GM18498 (cell line): ENCODE data around the gene SLCO3A1.

Source experiments
- ATAC-seq: cut with Tn5 transposase; IDR thresholded peaks from one replicate; pipeline ENCODE4 v1.9.1; 2021; ENCODE audit warnings: mild to moderate bottlenecking, moderate library complexity; ENCODE audit not compliant: unreplicated experiment

Gene SLCO3A1

DNA sequence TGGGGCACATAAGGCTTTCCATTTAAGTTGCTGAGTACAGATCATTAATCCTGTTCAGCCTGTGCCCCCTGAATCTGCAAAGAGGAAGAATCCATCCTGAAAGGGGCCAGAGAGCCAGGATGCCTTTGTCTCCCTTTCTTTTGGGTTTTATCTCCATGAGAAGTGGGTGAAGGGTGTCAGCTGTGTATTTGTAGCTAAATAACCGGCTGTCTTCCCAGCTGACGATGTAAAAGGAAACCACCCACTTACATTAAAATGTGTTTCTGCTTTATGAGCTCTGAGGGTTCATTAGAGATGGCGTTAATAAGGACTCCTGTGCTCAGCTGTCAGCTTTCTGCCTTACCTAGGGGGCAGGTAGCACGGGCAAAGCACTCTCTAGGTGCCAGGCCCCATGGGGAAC, 83.4 kb downstream of the SLCO3A1 start:
- ATAC-seq, result no peak

DNA sequence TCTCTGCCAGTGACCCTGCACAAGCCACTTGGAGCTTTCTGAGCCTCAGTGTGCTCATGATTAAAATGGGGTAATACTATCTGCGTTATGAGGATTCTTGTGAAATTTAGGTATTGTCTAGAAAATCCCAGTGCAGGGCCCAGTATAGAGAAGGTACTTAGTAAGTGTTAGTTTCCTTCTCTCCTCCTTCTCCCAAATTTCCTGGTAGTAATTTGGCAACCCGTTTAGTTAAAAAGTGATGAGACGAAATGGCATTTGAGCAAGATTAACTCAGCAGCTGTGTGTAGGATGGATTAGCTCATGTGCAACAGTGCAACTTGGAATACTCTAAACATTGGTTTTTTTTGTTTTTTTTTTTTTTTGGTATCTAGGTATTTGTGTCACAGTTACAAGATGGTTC, 84.6 kb downstream of the SLCO3A1 start:
- ATAC-seq, result no peak

DNA sequence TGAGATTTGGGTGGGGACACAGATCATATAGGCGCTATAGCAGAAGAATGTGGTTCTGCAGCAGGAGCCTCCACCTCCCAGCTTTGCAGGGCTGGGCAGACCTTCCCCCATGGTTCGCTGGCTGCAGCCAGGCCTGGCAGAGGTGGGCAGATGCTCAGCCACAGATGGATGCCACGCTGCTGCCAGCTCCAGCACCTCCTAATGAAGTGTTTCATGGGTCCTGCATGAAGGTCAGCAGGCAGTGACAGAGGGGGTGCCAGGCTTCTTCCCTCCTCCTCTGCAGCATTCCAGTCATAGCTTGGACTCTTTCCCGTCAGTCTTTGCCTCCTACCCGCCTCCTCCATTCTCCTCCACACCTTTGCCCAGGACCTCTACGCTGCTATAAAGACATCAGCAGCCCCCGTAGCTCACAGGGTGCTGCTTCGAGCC, 85.9 kb downstream of the SLCO3A1 start:
- no peak for ATAC-seq

DNA sequence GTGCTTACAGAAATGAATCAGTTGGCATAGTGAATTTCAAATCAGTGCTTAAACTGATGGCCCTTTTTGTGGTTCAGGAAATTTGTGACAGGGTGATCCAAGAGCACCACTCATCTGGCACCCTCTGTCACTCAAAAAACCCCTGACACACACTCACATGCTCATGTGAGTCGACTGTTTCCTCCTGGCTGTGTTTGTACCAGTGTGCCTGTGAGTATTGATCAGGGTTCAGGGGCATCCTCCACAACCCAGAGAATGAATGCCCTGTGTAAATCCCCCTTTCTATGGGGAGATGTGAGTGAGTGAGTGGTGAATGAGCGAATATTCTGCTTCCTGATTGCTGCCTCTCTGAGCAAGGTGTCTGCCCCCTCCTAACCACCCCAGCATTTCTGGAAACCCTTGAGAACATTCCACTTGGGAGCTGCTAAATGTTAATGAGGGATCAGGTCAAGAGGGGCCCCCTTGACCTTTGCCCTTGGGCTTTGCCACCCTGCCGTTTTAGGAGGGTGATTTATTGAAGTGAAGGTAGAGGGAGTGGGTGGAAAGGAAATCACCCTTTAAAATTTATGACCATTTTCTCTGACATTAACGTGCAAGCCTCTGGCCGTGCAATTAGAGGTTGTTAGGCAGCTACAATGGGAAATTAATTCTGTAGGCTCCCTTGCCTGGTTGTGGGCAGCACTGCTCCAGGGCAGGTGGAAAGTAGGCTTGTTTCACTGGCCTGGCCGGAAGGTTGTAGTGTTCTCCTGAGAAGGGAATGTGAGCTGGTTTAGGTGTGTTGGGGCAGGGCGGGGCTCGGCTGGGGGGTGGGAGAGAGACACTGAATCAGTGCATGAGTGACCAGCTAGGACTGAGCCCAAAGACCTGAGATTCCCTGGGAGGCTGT, 87.2 kb downstream of the SLCO3A1 start:
- ATAC-seq, result no peak

DNA sequence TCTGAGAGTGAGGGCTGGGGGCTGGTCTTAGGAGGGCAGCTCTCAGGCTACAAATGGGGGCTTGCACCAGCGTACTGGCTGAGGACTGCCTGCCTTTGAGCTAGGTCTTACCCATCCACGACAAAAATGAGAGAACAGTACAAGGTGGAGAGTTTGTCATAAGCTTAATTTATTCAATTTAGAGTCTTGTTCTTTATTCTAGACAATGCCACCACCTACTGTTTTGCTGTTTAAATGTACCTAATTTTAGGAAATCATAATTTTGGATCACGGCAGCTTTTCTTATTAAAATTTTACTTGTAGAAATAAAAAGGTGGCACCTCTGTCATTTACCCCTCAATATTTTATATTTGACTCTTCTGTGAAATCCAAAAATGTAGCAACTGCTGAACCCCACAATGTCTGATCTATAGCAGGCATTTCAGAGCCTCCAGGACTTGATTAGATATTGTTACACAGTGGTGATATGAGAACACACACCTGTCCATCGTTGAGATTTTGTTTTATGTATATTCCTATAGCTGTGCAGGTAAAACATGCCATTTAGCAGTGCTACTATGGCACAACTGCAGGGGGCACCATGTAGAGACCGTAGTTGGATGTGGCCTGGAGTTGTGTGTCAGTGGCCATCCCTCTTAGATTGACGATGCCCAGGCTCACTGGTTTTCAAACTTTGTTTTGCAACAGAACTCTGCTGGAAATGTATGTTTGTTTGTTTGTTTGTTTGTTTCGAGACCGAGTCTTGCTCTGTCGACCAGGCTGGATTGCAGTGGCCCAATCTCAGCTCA, 88.6 kb downstream of the SLCO3A1 start:
- no peak for ATAC-seq

DNA sequence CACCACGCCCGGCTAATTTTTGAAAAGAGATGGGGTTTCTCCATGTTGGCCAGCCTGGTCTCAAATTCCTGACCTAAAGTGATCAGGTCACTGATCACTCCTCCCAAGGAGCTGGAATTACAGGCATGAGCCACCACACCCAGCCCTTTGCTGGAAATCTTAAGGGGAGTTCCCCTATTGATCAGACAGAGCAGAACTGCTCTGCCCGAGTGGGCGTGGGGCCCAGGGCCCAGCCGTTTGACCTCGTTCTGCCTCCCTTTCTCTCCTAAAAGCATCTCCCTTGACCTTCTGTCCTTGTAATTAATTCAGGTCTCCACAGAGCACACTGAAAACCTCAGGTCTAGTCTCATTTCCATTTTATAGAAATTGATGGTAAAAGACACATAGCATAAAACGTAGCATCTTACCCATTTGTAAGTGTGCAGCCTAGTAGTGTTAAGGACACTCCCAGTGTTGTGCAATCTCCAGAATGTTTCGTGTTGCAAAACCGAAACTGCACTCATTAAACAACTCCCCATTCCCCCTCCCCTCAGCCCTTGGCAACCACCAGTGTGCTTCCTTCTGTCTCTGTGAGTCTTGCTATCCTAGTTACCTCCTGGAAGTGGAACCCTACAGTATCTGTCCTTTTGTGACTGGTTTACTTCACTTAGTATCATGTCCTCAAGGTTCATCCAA, 89.3 kb downstream of the SLCO3A1 start:
- peak; percentile 66 for ATAC-seq

DNA sequence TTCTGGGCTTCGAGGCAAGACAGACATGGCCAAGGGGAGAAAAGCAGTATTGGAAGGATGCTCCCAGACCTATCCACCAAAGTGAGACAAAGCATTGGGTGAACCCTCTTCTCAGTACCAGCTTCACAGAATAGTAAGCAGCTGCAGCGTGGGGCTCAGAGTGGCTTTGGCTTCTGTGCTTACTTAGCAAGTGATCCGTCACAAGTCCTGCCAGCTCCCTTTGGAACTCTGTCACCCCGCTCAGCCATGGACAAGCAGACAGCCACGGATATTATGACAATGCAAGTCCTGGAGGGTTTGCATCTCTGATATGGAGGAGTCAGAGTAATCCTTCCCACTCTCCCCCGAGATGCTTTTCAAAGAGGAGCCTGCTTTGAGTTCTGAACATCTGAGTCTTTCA, 90.8 kb downstream of the SLCO3A1 start:
- ATAC-seq, result no peak

DNA sequence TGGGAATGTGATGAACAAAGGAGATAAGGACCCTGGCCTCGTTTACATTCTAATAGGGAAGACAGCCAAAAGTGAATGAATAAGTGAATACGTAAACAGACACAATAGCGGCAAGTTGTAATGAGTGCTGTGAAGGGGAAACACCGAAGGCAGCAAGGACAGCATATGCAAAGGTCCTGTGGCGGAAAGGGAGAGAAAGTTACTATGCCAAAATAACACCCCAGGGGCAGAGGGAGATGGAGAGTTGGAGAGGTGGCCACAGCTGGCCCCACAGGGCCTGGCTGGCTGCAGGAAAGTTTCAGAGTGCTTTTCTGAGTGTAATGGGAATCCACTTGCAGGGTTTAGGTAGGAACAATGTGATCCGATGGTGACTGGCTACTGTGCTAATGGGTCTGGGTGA, 91.9 kb downstream of the SLCO3A1 start:
- no peak for ATAC-seq

DNA sequence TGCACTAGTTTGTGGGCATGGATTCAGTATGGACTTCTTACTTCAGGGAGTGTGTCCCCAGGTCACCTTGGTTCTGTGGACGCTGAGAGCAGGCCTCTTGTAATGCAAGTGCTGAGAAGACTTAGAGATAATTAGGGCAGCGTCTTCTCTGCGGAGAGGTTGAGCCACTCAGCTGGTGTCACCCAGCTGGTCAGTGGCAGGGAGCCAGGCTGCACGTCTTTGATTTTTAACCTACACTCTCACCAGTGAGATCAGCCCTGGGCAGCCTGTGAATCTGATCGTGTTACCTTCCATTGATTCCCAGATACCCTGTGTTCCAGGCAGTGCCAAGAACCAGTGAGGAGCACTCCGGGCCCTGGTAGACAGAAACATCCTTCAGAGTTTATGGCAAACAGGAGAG, 92.6 kb downstream of the SLCO3A1 start:
- ATAC-seq, result no peak

DNA sequence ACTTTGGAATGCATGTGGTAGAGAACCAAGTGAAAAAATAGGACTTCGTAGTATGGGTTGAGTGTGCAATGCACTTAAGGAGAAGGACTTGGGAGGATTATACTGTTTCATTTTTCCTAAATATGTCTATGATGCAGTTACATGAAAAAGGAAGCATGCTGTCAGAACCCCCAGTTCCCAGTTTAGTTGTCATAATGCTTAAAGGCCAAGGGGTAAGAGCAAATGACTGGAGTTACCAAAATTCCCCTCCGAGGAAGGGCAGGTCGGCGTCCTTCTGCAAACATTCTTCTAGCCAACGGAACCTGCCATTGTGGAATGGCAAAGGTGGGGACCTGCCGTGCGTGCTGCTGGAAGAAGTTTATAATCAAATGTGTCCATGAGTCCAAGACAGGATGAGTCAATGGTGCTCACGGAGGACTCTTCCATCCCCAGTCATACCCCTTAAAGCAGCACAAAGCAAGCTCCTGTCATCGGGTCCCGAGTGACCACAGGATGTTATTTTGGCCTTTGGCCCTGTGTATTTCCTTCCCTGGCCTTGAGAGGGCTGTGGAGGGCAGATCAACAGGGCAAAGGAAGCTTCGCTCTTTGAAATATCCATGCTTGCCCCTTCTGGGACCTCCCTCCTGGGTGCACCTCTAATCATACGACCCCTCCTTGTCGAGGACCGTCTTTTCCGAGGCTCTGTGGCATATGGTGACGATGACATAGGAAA, 93.2 kb downstream of the SLCO3A1 start:
- ATAC-seq, result no peak

DNA sequence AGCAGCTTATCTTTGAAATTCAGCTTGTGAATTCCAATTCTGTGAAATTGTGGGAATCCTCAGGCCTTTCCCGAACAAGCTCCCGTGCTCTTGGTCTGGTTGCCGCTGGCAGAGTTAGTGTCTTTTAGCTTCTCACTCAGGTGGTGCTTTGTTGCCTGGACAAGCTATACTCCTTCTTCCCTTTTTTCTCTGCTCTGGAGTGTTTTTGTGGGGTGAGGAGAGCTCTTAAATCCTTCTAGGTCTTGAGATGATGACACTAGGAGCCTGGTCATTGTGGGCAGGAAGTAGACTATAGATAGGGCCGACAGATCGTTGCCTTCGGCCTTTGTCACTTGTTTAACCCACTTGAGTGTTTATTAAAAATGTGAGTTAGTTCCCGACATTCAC, 93.8 kb downstream of the SLCO3A1 start:
- ATAC-seq, result no peak

DNA sequence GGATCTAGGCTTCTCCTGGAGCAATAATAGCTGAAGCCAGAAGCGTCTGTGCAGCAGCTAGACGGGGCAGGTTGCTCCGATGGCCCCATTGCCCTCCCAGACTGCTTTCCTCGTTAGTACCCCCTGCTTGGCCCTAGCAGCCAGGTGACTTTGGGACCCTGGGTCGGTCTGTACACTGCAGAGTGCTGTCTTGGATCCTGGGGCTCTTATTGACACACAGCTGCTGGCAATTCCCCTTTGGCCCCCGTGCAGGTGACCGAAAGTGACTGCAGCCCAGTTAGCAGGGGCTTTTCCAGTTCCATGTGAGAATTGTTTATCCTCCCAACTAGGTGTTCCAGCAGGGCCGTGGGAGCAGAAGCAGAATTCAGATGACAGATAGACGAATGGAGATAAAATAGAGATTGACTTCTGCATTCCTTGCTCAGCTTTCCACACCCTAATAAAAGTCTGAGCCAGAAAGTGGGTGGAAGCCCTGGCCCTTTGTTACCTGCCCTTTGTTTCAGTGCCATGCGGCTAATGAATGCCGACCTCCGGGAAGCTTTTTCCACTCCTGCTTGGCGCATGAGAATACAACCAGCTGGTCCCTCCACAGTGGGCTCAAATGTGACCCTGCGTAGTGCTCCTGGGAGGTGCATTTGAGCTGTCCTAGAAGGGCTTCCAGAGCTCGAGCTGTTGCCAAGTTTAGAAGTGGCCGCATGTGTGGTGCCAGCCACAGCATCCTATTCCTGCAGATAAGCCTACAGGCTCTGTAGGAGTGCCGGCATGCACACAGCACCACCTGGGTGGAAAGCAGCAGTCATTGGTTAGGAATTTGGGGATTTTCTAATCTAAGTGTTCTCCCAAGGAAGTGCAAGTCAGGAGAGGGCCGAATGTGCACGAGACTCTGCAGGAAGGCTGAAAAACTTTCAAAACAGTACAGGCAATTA, 94.4 kb downstream of the SLCO3A1 start:
- ATAC-seq, result no peak

DNA sequence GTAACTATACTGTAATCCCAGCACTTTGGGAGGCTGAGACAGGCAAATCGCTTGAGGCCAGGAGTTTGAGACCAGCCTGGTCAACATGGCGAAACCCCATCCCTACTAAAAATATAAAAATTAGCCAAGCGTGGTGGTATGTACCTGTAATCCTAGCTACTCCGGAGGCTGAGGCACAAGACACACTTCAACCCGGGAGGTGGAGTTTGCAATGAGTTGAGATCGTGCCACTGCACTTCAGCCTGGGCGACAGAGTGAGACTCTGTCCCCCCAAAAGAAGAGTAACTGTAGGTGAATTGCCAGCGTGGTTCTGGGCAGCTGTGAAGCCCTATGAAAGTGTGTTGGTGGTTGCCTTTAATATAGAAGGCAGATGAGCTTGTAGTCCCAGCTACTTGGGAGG, 95.9 kb downstream of the SLCO3A1 start:
- no peak for ATAC-seq

DNA sequence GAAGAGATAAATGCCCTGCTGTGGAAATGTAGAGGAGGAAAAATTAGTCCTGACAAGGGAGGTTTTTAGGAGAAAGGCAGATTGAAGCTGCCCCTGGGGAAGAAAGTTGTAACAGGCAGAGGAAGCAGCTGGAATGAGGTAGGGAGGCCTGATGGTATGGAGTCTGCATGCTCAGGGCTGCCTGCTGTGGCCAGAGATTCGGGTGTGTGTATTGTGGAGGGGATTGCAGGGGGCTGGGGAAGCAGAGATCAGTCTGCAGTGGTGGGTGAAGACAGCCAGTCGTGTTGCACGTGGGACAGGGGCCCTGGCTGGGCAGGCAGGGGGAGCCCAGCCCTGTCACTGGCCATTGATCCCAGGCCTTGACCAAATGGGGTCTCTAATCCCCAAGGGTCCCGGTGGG, 96.5 kb downstream of the SLCO3A1 start:
- no peak for ATAC-seq

DNA sequence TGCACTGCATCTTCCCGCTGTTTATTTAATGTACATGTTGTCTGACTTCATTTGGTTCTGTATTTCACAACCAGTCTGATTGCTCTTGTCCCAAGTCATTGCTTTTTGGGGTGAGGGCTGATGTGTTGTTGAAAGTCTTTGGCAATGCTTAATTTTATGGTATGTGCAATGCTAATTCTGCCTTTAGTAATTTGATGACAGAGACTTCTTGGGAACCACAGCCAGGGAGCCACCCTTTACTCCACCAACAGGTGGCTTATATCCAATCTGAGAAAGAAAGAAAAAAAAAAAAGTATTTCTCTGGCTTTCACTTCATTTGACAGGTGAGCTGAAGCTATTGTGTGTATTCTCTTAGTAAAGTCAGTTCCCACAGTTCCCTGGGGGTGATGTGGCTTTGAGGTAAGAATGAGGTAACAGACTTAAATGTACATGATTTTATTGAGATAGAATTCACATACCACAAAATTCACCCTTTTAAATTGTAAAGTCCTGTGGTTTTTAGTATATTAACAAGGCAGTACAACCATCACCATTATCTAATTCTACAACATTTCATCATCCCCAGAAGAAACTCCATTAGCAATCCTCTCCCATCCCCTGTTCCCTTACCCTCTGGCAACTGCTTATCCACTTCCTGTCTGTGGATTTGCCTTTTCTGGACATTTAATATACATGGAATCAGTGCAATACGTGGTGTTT, 97.3 kb downstream of the SLCO3A1 start:
- ATAC-seq, result no peak

DNA sequence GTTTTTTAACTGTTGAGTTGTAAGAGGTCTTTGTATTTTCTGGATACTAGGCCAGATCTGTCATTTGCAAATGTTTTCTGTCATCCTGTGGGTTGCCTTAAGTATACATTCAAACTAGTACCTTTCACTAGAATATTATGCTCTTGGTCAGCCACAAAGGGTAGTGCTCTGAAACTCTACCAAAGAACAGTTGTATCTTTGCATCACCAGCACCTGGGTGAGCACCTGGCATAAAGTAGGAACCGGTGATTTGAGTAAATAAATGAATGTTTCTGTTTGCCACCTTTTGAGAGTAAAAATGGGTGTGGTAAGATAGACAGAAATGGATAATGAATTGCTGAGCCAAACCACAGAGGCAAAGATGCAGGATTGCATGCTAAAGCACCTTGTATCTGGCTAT, 98.7 kb downstream of the SLCO3A1 start:
- no peak for ATAC-seq

DNA sequence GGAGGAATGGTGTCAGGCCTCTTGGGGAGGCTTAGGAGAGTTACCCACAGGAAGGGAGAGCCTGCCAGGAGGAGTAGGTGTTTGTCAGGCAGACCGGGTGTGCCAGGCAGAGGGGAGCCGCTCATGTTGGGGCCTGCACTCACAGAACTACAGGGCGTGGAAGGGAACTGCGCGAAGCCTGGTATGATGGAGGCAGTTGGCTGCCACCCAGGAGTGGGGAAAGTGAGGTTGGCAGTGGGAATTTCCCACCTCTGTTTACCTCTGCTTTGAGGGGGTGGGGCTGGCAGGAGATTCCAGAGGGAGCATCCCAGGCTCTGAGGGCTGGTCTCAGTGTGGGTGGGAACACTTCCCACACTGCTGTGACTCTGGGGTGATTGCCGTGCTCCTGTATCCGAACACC, 99.9 kb downstream of the SLCO3A1 start:
- no peak for ATAC-seq

DNA sequence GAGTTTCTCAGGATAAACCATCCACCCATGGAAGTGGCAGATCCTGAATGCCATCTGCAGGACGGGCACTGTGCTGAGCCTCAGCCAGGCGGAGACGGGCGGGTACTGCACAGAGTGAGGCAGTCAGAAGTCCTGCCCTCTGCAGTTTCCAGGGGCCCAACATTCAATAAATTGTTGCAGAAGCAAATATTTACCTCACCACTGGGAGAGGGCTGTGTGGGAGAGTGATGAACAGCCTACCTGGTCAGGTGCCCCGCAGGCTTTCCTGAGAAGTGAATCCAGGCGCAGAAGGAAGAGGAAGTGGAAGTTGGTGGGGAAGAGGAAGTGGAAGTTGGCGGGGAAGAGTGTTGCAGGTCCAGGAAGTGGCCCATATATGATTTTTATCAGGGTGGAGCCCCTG, 100.8 kb downstream of the SLCO3A1 start:
- no peak for ATAC-seq

DNA sequence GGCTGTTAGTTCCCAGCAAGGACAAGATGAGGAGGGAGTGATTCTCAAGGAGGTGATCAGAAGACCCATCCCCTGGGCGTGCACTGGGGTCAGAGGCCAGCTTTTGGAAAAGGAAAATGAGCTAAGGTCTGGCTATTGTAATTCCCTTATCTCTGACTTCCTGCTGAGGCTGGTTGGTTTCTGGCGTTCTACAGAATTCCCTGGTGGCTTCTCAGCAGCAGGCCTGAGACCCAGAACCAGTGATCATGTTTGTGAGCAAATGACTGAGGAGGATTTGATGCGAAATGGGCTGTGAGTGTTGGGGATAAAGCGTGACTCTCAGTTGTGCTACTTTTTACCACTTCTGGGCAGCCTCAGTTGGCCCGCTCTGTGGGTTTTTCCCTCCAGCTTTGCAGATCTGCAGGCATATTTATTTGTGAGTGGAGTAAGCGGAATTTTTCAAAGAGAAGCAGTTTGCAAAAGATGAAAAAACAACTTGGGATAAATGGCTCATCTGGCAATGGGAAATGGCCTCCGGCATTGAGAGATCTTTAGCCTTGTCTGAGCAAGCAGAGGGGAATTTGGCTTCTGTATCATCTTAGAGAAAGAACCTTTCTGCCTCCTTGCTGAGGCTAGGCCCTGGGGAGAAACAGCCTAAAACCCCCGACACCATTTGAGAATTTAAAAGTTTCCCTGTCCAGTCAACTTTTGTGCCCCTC, 102.7 kb downstream of the SLCO3A1 start:
- no peak for ATAC-seq
